Tibial artery (tissue), 4 donors: ENCODE data around the gene BIRC6.

Experiments used
- DNase-seq, 2 donors: peaks; one replicate each; pipeline ENCODE4 v3.0.0-alpha.2; 2019
- H3K27ac ChIP-seq, 2 donors: fragments of 200-600 bp; sonication (generic) in 1 of 2; 1 replicate in 1 of 2; 2 replicates in 1 of 2; pipeline ENCODE4 v1.5.1; 2018 to 2019; ENCODE audit warnings: mild to moderate bottlenecking in 1 of 2
- H3K27me3 ChIP-seq, 2 donors: fragments of 200-600 bp; sonication (generic) in 1 of 2; one replicate each; pipeline versions ENCODE4 v1.5.1 to v1.6.0; 2016 to 2019
- H3K36me3 ChIP-seq, 3 donors: fragments of 200-600 bp; sonication (generic) in 2 of 3; one replicate each; pipeline ENCODE4 v1.5.1; 2016 to 2019; ENCODE audit warnings: mild to moderate bottlenecking in 2 of 3
- H3K4me1 ChIP-seq, 4 donors: fragments of 200-600 bp; sonication (generic) in 2 of 4; 1 replicate in 3 of 4; 2 replicates in 1 of 4; pipeline ENCODE4 v1.5.1; 2016 to 2019
- H3K4me3 ChIP-seq, 2 donors: fragments of 200-600 bp; sonication (generic) in 1 of 2; 1 replicate in 1 of 2; 2 replicates in 1 of 2; pipeline ENCODE4 v1.5.1; 2018 to 2019; ENCODE audit warnings: mild to moderate bottlenecking in 2 of 2
- H3K9me3 ChIP-seq, 3 donors: fragments of 200-600 bp; sonication (generic) in 1 of 3; one replicate each; pipeline ENCODE4 v1.5.1; 2016 to 2019
- intact Hi-C: fragments of 100-400 bp; cut with DNase I; formaldehyde crosslinking; loops from one replicate; pipeline ENCODE4 v1.15.0; 2023; ENCODE audit warnings: low total_unique reads
- TF ChIP-seq, protein P1 (sequence below), 2 experiments: fragments of 200-600 bp in 1 of 2; fragments of 450-650 bp in 1 of 2; IDR thresholded peaks; one replicate each; pipeline ENCODE4 v1.5.1; 2017 to 2019; ENCODE audit warnings: antibody characterized with exemption in 2 of 2, mild to moderate bottlenecking in 1 of 2, moderate library complexity in 1 of 2

Gene BIRC6

DNA sequence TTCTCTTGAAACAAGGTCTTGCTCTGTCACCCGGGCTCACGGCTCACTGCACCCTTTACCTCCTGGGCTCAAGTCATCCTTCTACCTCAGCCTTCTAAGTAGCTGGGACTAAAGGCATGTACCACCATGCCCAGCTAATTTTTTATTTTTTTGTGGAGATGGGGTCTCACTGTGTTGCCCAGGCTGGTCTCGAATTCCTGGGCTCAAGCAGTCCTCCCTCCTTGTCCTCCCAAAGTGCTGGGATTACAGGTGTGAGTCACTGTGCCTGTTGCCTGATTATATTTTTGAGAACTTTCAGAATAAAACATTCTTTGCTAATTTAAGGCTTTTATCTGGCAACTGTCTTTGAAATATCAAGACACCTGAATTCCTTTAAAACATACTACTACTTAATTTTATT is 47.9 kb downstream of the BIRC6 start:
- no peaks in the 10 kb centered on the region for H3K27me3 ChIP-seq
- intact Hi-C loops = no loop called here
- H3K27ac ChIP-seq = no peak overlapping the region
- H3K4me1 ChIP-seq = no peaks in the 10 kb centered on the region
- no peak overlapping the region for H3K4me3 ChIP-seq
- H3K9me3 ChIP-seq = no peaks in the 10 kb centered on the region
- peaks cover 17 to 71% (median 36%) of the 10 kb centered on the region in 3 donors for H3K36me3 ChIP-seq
- TF ChIP-seq, protein P1, sequence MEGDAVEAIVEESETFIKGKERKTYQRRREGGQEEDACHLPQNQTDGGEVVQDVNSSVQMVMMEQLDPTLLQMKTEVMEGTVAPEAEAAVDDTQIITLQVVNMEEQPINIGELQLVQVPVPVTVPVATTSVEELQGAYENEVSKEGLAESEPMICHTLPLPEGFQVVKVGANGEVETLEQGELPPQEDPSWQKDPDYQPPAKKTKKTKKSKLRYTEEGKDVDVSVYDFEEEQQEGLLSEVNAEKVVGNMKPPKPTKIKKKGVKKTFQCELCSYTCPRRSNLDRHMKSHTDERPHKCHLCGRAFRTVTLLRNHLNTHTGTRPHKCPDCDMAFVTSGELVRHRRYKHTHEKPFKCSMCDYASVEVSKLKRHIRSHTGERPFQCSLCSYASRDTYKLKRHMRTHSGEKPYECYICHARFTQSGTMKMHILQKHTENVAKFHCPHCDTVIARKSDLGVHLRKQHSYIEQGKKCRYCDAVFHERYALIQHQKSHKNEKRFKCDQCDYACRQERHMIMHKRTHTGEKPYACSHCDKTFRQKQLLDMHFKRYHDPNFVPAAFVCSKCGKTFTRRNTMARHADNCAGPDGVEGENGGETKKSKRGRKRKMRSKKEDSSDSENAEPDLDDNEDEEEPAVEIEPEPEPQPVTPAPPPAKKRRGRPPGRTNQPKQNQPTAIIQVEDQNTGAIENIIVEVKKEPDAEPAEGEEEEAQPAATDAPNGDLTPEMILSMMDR (IDR thresholded peaks at IDR 0.05) = no peak
- no peak for DNase-seq

DNA sequence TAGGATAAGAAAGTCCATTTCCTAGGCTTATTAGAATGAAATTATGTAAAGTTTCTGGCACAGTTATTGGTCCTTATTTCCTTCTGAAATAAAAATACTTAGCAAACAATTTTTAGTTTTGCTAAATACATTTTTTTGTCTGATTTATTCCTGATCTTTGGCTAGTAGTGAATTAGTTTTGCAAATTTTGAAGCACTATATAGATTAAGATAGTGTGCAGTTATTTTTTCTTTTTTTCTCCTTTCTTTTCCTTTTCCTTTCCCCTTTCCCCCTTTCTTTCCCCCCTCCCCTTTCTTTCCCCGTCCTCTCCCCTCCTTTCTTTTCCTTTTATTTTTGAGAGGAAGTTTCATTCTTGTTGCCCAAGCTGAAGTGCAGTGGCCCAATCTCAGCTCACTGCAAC is 59.7 kb downstream of the BIRC6 start:
- Histone ChIP-seq H3K27me3 (no peaks in the 10 kb centered on the region), H3K4me1 (peaks cover 0 to 25% (median 2%) of the 10 kb centered on the region in 4 donors), H3K4me3 (no peak overlapping the region), H3K9me3 (no peaks in the 10 kb centered on the region), H3K27ac (no peak overlapping the region), H3K36me3 (peaks cover 22 to 40% (median 22%) of the 10 kb centered on the region in 3 donors)
- intact Hi-C loops = no loop called here
- no peak for DNase-seq
- TF ChIP-seq, protein P1 (IDR thresholded peaks at IDR 0.05) = no peak

DNA sequence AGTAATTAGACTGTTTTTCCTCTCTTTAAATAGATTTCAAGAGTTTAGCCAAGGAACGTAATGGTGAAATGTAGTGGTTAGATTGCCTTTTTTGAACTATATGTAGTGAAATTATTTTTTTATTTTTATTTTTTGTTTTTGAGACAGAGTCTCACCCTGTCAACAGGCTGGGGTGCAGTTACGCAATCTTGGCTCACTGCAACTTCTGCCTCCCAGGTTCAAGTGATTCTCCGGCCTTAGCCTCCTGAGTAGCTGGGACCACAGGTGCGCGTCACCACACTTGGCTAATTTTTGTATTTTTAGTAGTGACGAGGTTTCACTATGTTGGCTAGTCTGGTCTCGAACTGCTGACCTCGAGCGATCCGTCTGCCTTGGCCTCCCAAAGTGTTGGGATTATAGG is 60.8 kb downstream of the BIRC6 start:
- intact Hi-C loops = no loop called here
- no peaks in the 10 kb centered on the region for H3K9me3 ChIP-seq
- H3K4me1 ChIP-seq = peaks cover 0 to 37% (median 2%) of the 10 kb centered on the region in 4 donors

DNA sequence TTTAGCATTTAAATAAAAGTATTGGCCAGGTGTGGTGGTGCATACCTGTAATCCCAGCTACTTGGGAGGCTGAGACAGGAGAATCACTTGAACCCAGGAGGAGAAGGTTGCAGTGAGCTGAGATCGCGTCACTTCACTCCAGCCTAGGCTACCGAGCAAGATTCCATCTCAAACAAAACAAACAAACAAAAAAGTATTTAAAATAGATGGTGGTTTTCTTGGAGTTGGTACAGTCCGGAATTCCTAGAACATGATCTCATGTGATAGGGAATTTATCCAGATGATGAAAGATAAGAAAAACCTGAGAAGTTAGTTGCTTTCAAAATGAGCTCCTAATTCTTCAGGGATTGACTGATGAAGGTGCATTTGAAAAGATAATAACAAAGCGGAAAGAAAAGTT is 62.0 kb downstream of the BIRC6 start:
- no peak for DNase-seq
- Histone ChIP-seq H3K27me3 (no peaks in the 10 kb centered on the region), H3K4me3 (no peak overlapping the region), H3K36me3 (peaks cover 22 to 39% (median 22%) of the 10 kb centered on the region in 3 donors), H3K27ac (peak overlapping the region; percentile 11 to 26), H3K9me3 (no peaks in the 10 kb centered on the region), H3K4me1 (peaks cover 0 to 48% (median 7%) of the 10 kb centered on the region in 4 donors)
- intact Hi-C loops = no loop called here
- TF ChIP-seq, protein P1 (IDR thresholded peaks at IDR 0.05) = no peak

More for the DNA sequence above, 60.8 kb downstream of the BIRC6 start:
- DNase-seq = no peak
- Histone ChIP-seq H3K27ac (no peak overlapping the region), H3K36me3 (peaks cover 22 to 39% (median 22%) of the 10 kb centered on the region in 3 donors), H3K4me3 (no peak overlapping the region), H3K27me3 (no peaks in the 10 kb centered on the region)
- TF ChIP-seq, protein P1 (IDR thresholded peaks at IDR 0.05) = no peak

DNA sequence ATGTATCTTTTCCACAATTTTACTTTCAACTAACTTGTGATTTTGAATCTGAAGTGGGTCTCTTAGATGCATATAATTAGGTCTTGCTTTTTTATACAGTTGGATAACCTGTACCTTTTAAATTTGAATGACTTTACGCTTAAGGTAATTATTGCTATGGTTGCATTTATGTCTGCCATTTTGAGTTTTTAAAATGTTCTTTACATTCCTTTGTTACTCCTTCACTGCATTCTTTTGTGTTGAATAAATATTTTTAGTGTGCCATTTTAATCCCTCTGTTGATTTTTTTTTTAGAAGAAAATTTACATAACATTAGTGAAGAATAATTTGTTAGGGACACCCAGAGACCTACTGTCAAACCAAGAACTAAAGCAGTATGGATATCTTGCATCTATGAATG is 65.3 kb downstream of the BIRC6 start:
- TF ChIP-seq, protein P1 (IDR thresholded peaks at IDR 0.05) = no peak
- intact Hi-C loops = no loop called here
- Histone ChIP-seq H3K36me3 (peaks cover 0 to 8% (median 0%) of the 10 kb centered on the region in 3 donors), H3K4me3 (no peak overlapping the region), H3K9me3 (no peaks in the 10 kb centered on the region), H3K27ac (peak overlapping the region in 1 of 2 donors; percentile 45), H3K27me3 (no peaks in the 10 kb centered on the region), H3K4me1 (peaks cover 0 to 79% (median 16%) of the 10 kb centered on the region in 4 donors)
- DNase-seq = no peak

DNA sequence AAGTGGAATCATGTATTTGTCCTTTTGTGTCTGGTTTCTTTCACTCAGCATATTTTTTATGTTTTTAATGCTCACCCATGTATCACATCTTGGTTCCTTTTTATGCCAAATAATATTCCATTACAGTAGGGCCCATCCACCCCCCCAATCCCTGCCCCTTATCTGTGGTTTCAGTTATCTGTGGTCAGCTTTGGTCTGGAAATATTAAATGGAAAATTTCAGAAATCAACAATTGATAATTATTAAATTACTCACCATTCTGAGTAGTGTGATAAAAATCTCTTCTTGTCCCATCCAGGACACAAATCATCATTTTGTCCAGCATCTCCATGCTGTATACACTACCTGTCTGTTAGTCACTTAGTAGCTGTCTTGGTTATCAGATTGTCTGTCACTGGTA is 66.7 kb downstream of the BIRC6 start:
- intact Hi-C loops = no loop called here
- Histone ChIP-seq H3K27ac (peak overlapping the region in 1 of 2 donors; percentile 11), H3K4me1 (peaks cover 0 to 92% (median 24%) of the 10 kb centered on the region in 4 donors), H3K4me3 (no peak overlapping the region), H3K9me3 (no peaks in the 10 kb centered on the region), H3K27me3 (no peaks in the 10 kb centered on the region), H3K36me3 (no peaks in the 10 kb centered on the region)
- no peak for DNase-seq
- TF ChIP-seq, protein P1 (IDR thresholded peaks at IDR 0.05) = no peak
